Hematopoietic multipotent progenitor cell treated with erythropoietin and hydrocortisone succinate and interleukin-3 and kit ligand, for 4 days (in vitro differentiated cells): ENCODE results near the gene RAB11FIP4.
A peak's percentile ranks its signal among the peaks of the same experiment; 100 is the strongest.

Experiments used
- DNase-seq: peaks from one replicate; pipeline ENCODE4 v3.0.0-alpha.2; 2015

The RAB11FIP4 gene

DNA sequence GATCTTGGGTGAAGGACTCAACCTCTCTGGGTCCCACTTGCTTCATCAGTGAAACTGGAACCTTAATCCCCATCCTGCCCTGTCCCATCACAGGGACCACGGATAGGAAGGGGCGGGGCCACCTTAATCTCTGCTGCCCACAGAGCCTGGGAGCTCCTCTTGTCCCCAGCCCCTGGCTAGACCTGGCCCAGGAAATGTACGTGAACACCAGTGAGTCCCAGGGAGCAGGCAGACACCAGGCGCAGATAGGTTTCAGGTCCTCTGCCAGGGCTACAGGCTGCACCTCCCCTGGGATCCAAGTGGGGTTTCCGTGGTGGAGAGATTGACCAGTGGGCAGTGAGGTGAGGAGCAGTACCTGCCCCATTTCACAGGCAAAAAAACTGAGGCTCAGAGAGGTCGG is 21.0 kb downstream of the RAB11FIP4 start:
- no peak for DNase-seq

DNA sequence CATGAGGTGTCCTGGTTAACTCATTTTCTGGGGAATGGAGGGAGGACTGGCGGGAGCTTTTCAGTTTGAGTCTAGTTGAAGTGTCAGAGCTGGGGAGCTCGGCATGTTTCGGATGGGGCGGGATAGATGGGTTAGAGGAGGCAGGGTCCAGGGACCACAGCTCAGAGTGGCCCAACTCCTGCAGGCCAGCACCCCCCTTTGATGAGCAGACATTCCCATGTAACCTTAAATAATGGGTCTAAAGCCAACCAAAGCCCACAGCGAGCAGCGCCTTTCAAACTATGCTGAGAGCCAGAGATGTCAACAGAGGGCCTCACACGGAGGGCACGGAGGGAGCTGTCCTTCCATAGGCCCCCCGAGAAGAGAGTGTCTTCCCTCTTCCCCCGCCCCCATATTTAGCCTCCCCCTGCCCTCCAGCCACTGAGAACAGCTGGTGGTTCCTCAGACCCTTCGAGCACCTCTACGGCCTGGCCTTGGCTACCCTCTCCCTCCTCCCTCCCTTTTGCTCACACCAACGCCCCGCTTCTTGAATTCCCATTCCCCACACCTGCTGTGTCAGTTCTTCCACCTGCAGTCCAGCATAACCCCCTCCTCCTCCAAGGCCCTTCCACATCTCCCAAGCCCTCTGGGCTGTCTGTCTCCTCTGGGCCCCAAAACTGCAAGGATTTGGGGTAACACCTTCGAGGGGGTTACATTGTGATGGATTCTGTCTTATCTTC is 21.8 kb downstream of the RAB11FIP4 start:
- DNase-seq, result no peak

DNA sequence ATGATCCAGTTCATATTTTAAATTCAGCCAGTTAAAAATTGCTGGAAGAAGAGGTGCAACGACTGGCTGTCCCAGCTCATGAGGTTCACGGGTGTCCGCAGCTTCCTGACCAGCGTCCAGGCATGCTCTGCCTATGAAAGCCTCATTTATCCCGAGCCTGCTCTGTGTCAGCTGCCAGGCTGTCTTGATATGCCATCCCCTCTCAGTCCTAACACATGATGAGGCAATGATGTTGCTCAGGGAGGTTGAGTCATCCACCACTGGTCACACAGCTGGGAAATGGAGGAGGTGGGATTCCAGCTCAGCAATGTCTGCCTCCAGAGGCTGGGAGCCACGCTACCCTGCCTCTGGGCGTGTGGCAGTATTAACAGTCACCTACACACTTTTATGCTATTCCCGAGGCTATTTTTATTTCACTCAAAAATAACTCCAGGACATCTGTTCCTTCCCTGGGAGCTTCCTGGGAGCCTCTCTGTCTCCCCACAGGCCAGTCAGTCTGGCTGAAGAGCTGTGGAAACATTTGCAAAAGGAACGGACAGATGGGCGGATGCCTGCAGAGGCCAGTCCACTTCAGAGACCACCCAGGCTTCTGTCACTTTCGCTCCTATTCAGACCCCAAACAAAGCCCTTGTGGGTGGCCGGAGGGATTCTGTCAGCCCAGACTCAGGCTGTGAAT is 22.5 kb downstream of the RAB11FIP4 start:
- DNase-seq, result no peak

DNA sequence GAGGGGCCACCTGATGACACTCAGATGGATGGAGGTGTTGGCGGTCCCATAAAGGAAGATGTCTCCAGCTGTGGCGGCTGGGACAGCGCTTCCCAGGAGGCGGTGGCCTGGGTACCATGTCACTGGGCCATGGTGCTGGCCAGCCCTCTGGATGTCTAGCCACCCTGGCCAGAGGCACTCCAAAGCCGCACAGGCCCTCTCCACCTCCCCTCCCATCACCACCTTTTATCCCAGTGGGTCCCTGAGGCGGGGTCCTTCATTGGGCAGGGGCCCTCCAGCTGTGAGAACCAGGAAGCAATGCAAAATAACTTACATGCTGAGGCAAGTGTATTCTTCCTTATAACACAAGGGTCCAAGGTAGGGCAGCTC is 23.1 kb downstream of the RAB11FIP4 start:
- no peak for DNase-seq

DNA sequence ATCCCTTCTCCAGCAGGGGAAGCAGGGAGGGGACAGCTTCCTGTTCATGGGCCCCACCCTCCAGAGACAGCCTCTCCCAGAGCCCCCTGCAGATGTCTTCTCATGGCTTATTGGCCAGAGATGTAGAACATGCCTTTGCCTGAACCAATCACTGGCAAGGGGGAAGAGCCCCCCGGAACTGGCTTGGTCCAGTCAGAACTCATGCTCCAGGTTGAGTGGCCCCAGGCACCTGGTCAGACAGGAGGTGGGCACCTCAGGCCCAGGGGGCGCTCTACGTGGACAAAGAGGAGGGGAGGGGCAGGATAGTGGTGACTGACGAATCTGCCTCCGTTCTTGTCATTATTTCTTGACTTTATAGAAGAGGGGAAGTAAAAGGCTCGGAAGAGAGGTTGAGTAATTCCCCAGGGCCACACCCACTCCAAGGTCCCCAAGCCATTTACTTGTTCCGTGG is 23.6 kb downstream of the RAB11FIP4 start:
- peak; percentile 73 for DNase-seq

DNA sequence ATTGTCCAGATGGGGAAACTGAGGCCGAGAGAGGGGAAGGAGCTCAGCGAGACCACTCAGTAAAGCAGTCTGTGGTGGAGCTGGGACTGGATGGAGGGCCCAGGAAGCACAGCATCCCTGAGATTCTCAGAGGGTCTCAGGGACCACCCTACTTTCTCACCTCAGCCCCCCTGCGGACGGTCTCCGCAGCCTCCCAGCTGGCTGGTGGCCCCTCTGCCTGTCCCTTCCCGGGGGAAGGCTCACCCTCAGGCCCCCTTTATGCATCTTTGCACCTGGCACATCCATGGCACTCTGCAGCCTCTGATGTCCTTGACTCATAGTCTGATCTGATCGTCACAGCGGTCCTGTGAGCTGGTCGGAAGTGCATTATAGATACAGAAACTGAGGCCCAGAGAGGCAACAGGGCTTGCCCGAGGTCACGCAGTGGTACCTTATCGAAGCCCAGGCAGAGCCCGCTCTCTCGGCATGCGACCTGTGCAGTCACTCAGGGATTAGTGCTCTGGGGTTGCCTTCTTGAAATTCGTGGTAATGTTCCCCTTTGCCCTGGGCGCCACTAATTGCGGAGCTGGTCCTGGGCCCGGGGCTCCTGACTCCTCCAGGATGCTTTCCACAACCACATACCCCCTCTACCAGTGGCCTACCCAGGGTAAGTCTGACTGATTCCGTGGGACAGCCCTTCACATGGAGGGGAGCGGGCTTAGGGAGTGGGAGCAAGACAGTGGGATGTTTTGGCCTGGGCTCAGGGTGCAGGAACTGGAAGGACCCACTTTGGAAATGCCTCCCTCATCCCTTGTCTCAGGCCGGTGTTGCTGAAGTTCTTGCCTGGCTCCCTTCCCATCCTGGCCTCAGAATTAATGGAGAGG is 24.4 kb downstream of the RAB11FIP4 start:
- no peak for DNase-seq

DNA sequence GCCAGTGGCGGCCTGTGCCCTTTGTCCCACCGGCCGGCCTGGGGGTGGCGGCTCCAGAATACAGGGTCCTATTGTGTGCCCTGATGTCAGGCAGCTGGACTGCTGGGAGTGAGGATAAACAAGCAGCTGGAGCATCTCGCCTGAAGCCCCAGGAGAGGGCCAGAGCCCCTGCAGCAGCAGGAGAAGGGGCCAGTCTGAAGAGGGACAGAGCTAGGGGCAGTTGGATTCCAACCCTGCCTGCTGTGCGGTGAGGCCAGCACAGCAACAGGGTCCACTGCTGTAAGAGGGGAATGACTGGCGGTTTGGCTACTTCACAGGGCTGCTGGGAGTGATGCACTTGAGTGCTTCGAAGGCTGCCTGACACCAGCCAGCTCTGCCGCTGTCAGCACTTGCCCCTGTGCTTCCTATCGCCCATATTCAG is 25.0 kb downstream of the RAB11FIP4 start:
- no peak for DNase-seq

DNA sequence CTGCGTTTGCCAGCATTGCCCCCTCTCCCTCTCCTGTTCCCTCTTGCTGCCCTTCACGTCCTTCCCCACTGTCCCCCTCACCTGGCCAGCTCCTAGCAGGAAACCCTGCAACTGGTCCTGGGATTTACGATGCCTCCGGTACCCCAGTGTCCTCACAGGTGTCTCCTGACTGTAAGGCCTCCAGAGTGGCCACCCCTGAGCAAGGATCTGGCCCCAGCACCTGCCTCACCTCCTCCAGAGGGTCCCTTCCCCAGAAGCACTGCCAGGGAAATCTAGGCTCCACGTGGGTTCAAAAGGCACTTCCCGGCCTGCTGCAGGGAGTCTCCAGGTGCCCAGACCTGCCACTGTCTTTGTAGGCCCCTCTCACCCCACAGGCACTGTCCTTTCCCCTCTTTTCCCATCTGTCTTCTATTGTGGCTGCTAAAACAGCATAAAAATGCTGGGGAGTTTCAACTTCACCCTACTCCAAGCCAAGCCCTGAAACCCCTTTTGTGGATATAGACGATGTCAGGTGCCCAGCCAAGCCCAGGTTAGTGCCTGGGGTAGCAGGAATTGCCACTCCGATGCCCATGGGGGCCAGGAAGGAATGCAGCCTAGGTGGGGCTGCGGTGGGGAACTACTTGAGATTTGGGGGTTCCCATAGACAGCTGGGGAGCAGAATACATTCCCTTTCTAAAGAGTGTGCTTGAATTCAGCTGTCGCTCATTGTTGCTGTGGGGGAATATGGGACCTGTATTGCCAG is 25.7 kb downstream of the RAB11FIP4 start:
- DNase-seq, result no peak

DNA sequence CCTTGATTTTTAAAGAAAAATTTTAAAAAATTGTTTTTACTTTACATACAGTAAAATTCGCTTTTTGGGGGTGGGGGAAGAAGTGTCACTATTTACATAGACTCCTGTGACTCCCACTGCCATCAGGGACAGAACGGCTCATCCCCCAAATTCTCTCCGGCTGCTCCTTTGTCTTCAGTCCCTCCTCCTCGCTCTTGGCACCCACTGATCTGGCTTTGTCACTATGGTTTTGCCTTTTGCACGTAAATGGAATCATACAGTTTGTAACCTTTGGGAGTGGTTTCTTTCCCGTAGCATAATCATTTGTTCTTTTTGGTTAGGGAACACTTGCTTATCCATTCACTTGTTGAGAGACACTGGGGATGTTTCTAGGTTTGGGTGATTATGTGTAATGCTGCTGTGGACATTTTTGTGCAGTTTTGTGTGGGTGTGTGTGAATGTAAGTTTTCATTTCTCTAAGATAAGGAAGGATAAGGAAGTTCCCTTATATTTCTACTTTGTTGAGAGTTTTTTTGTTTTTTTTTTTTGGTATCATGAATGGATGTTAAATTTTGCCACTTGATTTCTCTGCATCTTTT is 27.4 kb downstream of the RAB11FIP4 start:
- no peak for DNase-seq

DNA sequence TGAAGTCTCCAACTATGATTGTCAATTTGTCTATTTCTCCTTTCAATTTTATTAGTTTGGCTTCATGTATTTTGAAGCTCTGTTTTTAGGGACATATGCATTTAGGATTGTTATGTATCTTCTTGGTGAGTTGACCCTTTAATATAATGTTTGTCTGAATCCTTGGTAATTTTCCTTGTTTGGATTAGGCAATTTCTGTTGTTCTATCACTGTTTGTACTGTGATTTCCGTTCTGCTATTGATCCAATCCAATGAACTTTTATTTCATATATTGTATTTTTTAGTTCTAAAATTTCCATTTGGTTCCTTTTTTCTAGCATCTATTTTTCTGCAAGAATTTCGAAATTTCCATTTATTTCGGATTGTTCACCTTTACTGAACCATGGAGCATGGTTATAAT is 31.0 kb downstream of the RAB11FIP4 start:
- DNase-seq, result no peak

DNA sequence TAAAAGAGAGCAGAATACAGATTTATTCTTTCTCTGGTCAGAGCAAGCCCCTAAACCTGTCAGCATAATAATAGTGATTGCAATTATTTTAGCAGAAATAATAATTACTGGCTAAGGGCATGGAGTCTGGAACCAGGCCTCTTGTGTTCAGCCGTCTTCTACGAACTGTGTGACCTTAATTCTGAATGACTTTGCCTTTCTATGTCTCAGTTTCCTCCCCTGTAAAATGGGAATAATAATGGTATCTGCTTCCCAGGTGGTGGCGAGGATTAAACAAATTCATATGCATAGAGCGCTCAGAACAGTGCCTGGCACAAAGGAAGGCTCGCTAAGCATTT is 33.4 kb downstream of the RAB11FIP4 start:
- no peak for DNase-seq

DNA sequence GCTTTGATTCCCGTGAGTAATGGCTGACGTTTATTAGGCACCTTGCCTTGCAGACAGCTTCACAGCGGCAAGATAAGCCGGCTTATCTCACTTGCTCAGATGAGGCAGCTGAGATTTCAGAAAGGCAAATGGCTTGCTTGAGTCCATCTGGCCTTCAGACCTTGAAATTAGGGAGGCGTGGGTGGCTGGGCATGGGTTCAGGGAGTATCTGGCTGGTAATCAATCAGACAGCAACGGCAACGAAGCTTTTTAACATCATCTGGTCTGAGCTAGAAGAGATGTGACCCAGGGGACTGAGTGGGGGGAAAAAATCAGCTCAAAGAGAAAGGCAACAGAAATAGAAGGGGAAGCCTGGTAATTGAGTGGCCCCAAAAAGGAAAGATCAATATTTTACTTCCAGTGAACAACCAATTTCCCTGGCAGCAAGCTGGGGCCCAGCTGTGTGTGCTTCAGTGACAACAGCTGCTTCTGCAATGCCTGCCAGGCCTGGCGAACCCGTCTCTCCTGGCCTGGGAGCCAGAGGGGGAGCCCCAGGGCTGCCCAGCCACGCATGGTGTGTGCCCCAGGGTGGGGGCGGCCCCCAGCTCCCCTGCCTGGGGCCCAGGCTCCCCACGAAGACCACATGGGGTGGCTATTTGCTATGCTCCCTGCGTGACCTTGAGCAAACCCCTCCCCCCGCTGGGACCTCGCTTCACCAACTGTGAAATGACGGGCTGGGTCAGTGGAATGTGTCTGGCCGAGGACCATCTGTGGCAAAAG is 34.0 kb downstream of the RAB11FIP4 start:
- DNase-seq, result peak; percentile 19

DNA sequence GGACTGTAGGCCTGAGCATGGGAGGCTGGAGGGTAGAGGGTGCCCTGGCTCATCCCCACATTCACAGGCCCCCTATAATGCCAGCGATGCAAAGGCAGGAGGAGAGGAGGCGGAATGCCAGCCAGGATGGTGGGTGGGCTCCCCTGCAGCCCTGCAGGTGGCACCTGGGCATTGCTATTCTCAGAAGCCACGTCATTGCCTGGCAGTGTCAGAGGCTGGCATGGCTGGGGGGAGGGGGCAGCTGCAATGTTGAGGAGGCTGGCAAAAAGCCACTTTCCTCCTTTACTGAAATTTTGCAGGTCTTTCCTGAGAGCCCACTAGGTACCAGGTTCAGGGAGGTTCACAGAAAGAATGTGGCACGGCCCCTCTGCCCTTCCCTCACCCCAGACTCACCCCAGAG is 36.2 kb downstream of the RAB11FIP4 start:
- DNase-seq, result no peak

DNA sequence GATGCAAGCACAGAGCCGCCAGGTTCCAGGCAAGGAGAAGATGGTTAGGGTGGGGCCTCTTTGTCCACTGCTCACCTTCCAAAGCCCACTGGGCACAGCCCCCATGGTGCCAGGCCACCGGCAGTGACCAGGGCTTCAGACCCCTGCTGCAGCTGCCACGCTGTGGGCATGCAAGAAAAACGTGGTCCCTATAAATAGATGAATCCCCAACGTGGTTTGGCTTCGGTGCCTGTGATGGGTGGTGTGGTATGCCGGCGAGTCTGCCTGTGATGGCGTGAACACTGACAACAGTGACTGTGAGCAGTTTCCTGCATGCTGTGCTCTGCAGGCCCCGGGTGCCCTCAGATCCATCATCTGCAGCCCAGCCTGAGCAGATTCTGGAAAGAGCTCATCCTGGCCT is 36.6 kb downstream of the RAB11FIP4 start:
- no peak for DNase-seq

DNA sequence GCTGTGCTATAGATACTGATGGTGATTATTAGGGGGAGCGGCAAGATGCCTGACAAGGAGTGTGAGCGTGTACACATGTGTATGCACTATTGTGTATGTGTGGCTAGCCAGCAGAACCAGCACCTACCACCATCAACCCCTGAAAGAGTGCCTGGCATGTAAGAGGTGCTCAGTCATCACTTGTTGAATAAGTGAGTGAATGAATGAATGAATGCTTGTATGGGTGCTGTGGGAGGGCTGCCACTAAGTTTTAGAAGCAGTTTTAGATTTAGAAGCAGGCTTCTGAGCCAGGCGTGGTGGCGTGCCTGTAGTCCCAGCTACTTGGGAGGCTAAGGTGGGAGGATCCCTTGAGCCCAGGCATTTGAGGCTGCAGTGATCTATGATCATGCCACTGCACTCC is 37.0 kb downstream of the RAB11FIP4 start:
- DNase-seq, result no peak

DNA sequence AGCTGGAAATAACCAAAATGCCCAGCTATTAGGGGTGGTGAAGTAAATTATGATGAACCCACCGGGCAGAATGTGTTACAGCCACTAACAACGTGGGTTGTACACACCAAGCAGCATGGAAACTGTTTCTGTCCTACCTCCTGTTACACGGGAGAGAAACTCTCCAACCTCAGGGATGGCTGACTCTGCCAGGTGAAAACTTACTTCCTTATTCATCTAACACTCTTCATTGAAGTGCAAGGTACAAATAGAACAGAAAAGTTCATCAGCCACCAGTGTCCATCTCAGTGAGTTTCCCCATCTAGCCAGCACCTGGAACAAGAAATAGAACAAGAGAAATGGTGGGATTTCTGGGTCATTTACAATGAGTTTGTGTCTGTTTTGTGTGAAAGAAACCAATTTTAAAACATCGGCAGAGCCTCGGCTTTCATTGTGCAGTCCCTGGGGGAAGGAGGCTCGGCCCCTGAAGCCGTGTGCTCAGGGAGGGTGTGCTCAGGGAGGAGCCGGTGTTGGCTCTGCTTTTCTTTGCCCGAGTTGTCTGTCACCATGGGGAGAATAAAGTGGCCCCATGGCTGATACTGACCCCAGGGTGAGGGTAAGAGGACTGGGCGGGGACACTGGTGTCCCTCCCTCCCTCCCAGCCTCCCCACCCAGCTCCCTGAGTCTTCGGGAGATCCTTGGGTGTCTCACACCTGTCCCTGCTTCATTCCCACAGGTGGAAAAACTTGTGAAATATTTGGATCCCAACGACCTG is 39.8 kb downstream of the RAB11FIP4 start:
- DNase-seq, result no peak

DNA sequence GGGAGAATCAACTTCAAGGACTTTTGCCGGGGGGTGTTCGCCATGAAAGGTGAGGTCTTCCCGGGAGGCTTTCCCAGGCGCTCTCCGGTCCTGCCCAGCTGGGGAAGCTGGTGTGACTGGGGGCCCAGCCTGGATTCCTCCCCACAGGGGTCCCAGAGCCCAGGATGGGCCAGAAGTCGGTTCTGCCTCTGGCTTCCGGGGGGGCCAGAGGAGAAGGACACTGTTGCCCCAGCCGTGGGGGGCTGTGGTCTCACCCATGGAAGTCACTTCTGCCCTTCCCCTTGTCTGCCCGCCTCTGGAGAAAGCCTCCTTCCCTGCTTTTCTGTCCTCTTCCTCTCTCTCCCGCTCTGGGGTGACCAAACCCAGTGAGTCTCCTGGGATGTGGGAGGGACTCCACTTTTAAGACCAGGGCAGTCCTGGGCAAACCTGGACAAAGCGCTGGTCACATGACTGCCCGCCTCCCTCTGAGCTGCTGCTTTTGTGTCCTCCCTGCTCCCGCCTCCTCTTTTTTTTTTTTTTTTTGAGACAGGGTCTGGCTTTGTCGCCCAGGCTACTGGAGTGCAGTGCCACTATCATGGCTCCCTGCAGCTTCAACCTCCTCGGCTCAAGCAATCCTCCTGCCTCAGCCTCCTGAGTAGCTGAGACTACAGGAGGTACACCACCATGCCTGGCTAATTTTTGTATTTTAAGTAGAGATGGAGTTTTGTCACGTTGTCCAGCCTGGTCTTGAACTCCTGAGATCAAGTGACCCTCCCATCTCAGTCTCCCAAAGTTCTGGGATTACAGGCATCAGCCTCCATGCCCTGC is 40.6 kb downstream of the RAB11FIP4 start:
- DNase-seq, result no peak

DNA sequence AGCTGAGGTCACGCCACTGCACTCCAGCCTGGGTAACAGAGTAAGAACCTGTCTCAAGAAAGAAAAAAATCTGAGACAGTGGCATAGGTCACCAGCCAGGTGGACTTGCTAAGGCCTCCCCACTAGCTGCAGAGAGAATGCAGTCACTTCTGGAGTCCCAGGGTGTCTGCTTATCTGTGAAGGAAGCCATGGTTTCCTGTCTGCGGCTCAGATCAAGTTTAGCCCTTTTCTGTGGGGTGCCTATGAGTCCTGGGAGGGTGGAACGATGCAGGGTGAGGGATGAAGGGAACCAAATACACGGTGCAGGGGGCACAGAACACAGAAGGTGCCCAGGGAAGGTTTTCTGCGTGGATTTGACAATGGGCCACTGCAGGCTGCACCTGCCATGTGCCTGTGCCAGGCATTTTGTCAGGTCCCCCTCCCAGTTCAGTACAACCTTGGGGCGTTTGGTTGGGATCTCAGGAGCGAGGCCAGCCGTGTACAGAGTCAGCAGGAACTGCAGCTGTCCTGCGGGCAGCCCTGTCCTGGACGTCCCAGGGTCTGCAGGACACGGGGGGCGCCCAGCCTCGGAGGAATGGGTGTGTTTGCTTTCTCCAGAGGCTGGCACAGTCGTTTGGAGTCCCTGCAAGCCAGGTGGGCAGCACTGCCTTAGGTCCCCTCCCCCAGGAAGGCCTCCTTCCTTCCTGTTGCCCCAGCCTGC is 41.8 kb downstream of the RAB11FIP4 start:
- DNase-seq, result peak; percentile 95
